T-helper 2 cell treated with Interferon-gamma antibody and Interleukin-4, amounts not matched to agents 5 μg/mL and 100 μg/mL, for 36 hours (primary cell): ENCODE measurements around the gene VAT1.
"Not testable (repeated sequence)": the region's sequence is repeated elsewhere in the genome, so short reads cannot be mapped to it uniquely, and the experiment has no call there.

ENCODE experiments used
- DNase-seq: peaks from one replicate; pipeline ENCODE4 v3.0.0; 2021; ENCODE audit warnings: low spot score
- H3K27ac Mint-ChIP-seq: one replicate; pipeline ENCODE4 v1.8.0; 2021; ENCODE audit warnings: mild to moderate bottlenecking, mixed read lengths
- H3K27me3 Mint-ChIP-seq: one replicate; pipeline ENCODE4 v1.8.0; 2021; ENCODE audit warnings: low read depth, mixed read lengths
- H3K36me3 Mint-ChIP-seq: one replicate; pipeline ENCODE4 v1.8.0; 2021; ENCODE audit warnings: low read depth, mixed read lengths
- H3K4me1 Mint-ChIP-seq: one replicate; pipeline ENCODE4 v1.8.0; 2021; ENCODE audit warnings: low read depth, mixed read lengths
- H3K4me3 Mint-ChIP-seq: one replicate; pipeline ENCODE4 v1.8.0; 2022; ENCODE audit warnings: mild to moderate bottlenecking, moderate library complexity, mixed read lengths
- H3K9me3 Mint-ChIP-seq: one replicate; pipeline ENCODE4 v1.8.0; 2021; ENCODE audit warnings: mixed read lengths

The VAT1 gene

GRCh38 chr17:43021741-43022512 lies at the start of gene VAT1:
Gene VAT1, minus strand, starts transcription at chr17:43022385. Its CDS starts 63 bp downstream, at chr17:43022322.
- peaks cover 10% of the 10 kb centered on the region for H3K27me3 Mint-ChIP-seq
- peaks cover 25% of the 10 kb centered on the region for H3K4me1 Mint-ChIP-seq
- no peak within 1 kb of the TSS for H3K27ac Mint-ChIP-seq
- DNase-seq = peak; percentile 57
- peak within 1 kb of the TSS; percentile 85 for H3K4me3 Mint-ChIP-seq
- H3K9me3 Mint-ChIP-seq = no peaks in the 10 kb centered on the region
- H3K36me3 Mint-ChIP-seq = no peaks in the 10 kb centered on the region

DNA sequence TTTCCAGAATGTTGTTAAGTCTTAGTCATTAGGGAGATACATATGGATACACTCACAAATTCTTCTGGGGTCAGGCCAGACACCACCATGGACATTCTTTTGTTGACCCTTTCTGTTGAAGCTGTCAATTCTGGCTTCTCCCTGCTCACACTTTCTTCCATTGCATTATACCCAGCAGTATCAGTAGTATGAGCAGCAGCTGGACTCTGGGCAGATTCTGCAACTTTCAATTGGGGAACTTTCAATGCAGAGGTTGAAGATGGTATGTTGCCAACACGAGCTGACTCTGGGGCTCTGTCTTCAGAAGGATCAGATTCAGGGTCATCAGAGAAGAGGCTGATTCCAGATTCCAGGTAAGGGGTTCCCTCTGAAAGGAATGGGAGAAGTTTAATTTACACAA lies 48.7 kb upstream of the VAT1 start:
- Mint-ChIP-seq H3K36me3 (peaks cover 31% of the 10 kb centered on the region), H3K4me1 (no peaks in the 10 kb centered on the region), H3K27ac (no peak overlapping the region), H3K4me3 (no peak overlapping the region), H3K27me3 (no peaks in the 10 kb centered on the region), H3K9me3 (no peaks in the 10 kb centered on the region)
- no peak for DNase-seq

GRCh38 chr17:43070257-43070656 lies 48.1 kb upstream of the VAT1 start:
- Mint-ChIP-seq H3K36me3 (peaks cover 33% of the 10 kb centered on the region), H3K9me3 (no peaks in the 10 kb centered on the region), H3K4me1 (no peaks in the 10 kb centered on the region), H3K4me3 (no peak overlapping the region), H3K27me3 (no peaks in the 10 kb centered on the region), H3K27ac (no peak overlapping the region)
- no peak for DNase-seq

GRCh38 chr17:43069368-43069898 lies 47.2 kb upstream of the VAT1 start:
- H3K4me3 Mint-ChIP-seq = no peak overlapping the region
- no peak overlapping the region for H3K27ac Mint-ChIP-seq
- H3K36me3 Mint-ChIP-seq = peaks cover 29% of the 10 kb centered on the region
- H3K9me3 Mint-ChIP-seq = no peaks in the 10 kb centered on the region
- no peak for DNase-seq
- no peaks in the 10 kb centered on the region for H3K27me3 Mint-ChIP-seq
- no peaks in the 10 kb centered on the region for H3K4me1 Mint-ChIP-seq

DNA sequence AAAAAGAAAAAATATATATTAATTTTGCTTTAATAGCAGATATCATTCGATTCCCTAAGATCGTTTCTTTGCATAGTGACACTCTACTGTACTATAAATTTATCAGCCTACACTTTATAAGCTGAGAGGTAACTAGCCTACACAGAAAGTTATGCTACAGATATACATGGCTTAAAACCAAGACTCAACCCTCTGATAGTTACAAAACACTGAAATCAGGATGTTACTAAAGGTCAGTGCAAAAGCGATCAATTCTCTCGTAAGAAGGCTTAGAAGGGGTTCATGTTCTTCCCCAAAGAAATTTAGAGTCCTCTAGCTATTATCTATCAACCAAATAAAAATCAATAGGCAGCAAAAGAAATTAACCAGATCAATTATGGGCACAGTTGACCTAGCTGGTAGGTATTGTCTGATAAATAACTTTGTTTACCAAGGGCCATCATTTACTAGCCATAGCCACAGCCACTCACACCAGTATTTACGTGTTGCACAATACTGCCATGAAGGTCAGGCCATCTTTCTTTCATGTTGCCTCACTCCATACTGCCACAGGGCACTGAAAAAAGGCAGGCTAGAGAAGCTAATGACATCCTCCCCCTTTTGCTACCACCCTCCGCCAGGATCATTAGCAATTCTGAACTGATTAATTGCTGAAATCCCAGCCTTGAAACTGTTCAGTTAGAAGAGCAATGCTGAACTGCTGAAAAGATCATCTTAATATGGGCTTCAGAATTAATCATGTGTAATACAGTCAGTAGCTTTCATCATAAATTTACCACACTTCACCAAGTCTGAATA lies 46.6 kb upstream of the VAT1 start:
- Mint-ChIP-seq H3K4me1 (no peaks in the 10 kb centered on the region), H3K36me3 (peaks cover 27% of the 10 kb centered on the region), H3K9me3 (no peaks in the 10 kb centered on the region), H3K27me3 (no peaks in the 10 kb centered on the region), H3K27ac (no peak overlapping the region), H3K4me3 (no peak overlapping the region)
- no peak for DNase-seq

DNA sequence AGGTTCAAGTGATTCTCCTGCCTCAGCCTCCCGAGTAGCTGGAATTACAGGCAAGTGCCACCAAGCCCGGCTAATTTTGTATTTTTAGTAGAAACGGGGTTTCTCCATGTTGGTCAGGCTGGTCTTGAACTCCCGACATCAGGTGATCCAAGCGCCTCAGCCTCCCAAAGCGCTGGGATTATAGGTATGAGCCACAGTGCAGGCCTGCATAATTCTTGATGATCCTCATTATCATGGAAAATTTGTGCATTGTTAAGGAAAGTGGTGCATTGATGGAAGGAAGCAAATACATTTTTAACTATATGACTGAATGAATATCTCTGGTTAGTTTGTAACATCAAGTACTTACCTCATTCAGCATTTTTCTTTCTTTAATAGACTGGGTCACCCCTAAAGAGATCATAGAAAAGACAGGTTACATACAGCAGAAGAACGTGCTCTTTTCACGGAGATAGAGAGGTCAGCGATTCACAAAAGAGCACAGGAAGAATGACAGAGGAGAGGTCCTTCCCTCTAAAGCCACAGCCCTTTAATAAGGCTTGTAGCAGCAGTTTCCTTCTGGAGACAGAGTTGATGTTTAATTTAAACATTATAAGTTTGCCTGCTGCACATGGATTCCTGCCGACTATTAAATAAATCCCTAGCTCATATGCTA lies 40.9 kb upstream of the VAT1 start:
- no peaks in the 10 kb centered on the region for H3K27me3 Mint-ChIP-seq
- no peak overlapping the region for H3K27ac Mint-ChIP-seq
- peaks cover 25% of the 10 kb centered on the region for H3K36me3 Mint-ChIP-seq
- H3K9me3 Mint-ChIP-seq = no peaks in the 10 kb centered on the region
- no peaks in the 10 kb centered on the region for H3K4me1 Mint-ChIP-seq
- no peak for DNase-seq
- no peak overlapping the region for H3K4me3 Mint-ChIP-seq

DNA sequence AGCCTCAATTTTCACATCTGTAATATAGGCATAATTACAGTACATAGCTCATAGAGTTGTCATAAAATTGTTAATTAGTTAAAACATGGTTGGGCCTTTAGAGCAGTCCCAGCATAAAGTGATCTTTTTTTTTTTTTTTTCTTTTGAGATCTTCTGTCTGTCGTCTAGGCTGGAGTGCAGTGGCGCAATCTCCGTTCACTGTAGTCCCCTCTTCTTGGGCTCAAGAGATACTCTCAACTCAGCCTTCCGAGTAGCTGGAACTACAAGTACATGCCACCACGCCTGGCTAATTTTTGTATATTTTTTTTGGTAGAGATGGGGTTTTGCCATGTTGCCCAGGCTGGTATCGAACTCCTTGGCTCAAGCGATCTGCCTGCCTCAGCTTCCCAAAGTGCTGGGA lies 33.9 kb upstream of the VAT1 start:
- Mint-ChIP-seq H3K27ac (no peak overlapping the region), H3K9me3 (no peaks in the 10 kb centered on the region), H3K4me1 (no peaks in the 10 kb centered on the region), H3K36me3 (peaks cover 34% of the 10 kb centered on the region), H3K27me3 (no peaks in the 10 kb centered on the region), H3K4me3 (no peak overlapping the region)
- no peak for DNase-seq

DNA sequence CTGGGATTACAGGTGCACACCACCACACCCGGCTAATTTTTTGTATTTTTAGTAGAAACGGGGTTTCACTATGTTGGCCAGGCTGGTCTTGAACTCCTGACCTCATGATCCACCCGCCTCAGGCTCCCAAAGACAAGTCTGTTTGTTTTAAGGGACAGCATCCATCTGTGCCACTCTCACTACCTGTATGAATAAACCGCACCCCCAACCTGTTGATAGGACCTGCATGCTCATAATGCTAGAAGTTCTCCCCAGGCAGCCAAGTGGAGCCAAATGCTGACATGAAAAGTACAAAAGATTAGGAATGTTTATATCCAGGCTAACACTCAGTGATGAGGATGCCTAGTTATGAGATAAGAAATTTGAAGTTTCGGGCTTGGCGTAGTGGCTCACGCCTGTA lies 30.8 kb upstream of the VAT1 start:
- not testable (repeated sequence) for H3K9me3 Mint-ChIP-seq, H3K4me1 Mint-ChIP-seq, H3K27ac Mint-ChIP-seq, DNase-seq, H3K27me3 Mint-ChIP-seq, H3K4me3 Mint-ChIP-seq
- peaks cover 39% of the 10 kb centered on the region for H3K36me3 Mint-ChIP-seq

- Mint-ChIP-seq H3K27ac (no peak overlapping the region), H3K4me1 (no peaks in the 10 kb centered on the region), H3K4me3 (no peak overlapping the region), H3K27me3 (no peaks in the 10 kb centered on the region), H3K9me3 (no peaks in the 10 kb centered on the region), H3K36me3 (peaks cover 43% of the 10 kb centered on the region)
- no peak for DNase-seq
These were observed 29.8 kb upstream of the VAT1 start for GRCh38 chr17:43051969-43052368.

DNA sequence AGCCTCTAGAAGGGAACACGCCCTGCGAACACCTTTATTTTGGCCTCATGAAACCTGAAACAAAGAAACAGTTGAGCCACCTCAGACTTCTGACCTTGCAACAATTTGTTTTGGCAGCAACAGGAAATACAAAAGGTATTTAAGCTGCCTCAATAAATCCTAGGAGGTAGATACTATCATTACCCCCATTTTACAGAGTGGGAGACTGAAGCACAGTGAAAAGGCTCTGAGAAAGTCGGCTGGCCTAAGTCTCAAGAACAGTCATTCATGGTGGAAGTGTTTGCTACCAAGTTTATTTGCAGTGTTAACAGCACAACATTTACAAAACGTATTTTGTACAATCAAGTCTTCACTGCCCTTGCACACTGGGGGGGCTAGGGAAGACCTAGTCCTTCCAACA lies 21.8 kb upstream of the VAT1 start:
- no peaks in the 10 kb centered on the region for H3K27me3 Mint-ChIP-seq
- H3K36me3 Mint-ChIP-seq = peaks cover 19% of the 10 kb centered on the region
- no peaks in the 10 kb centered on the region for H3K9me3 Mint-ChIP-seq

DNA sequence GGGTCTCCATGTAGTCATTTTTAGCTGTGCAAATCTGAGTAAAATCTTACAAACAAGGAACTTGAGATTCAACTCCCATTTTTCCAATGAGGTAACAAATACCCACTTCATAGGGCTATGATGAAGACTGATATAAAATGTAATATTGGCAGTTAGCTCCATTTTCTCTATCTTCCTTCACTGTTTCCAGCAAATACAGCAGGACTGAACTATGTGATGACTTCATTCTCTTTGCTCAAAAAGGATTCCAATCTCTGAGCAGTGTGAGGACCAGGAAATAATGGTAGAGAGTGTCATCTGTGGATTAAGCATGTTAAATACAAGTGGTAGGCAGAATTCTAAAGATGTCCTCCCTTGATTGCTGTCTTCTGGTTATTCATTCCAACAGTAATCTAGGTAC lies 21.1 kb upstream of the VAT1 start:
- no peaks in the 10 kb centered on the region for H3K9me3 Mint-ChIP-seq
- H3K4me3 Mint-ChIP-seq = no peak overlapping the region
- H3K27me3 Mint-ChIP-seq = no peaks in the 10 kb centered on the region
- H3K36me3 Mint-ChIP-seq = peaks cover 15% of the 10 kb centered on the region
- H3K27ac Mint-ChIP-seq = no peak overlapping the region
- no peaks in the 10 kb centered on the region for H3K4me1 Mint-ChIP-seq
- no peak for DNase-seq

More for the DNA sequence above, 21.8 kb upstream of the VAT1 start:
- no peak overlapping the region for H3K4me3 Mint-ChIP-seq
- no peak for DNase-seq
- H3K27ac Mint-ChIP-seq = no peak overlapping the region
- no peaks in the 10 kb centered on the region for H3K4me1 Mint-ChIP-seq

DNA sequence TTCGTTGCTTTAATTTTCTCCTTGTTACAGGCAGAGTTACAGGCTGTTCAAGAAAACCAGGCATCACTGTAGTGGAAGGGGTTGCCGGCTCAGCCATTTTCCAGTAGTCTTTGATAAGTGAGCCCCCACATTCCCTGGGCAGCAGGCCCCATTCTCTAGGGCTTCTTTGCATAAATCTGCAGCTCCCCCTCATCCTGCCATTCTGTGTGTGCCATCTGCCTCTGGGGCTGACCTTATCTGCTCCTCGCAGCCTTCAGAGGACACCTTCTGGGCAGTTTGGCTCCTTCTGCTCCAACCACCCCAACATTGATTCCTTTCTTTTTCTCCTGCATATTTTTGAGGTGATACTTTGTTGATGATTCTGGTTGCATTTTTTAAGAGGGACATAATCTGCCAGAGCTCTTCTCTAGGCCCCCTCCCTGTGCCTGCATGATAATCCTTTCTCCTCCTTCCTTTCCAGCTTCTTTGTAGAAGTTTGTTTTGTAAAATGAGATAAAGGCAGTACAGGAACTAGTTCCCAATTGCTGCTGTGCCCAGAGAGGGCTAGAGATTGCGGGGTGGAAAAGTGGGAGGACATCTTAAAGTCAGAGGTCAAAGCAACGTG lies 19.9 kb upstream of the VAT1 start:
- Mint-ChIP-seq H3K27ac (no peak overlapping the region), H3K9me3 (no peaks in the 10 kb centered on the region), H3K4me3 (no peak overlapping the region), H3K27me3 (no peaks in the 10 kb centered on the region), H3K4me1 (no peaks in the 10 kb centered on the region), H3K36me3 (peaks cover 11% of the 10 kb centered on the region)
- no peak for DNase-seq

GRCh38 chr17:43040655-43041054 lies 18.5 kb upstream of the VAT1 start:
- no peak overlapping the region for H3K4me3 Mint-ChIP-seq
- peaks cover 8% of the 10 kb centered on the region for H3K36me3 Mint-ChIP-seq
- DNase-seq = no peak
- H3K27me3 Mint-ChIP-seq = no peaks in the 10 kb centered on the region
- no peaks in the 10 kb centered on the region for H3K9me3 Mint-ChIP-seq
- H3K27ac Mint-ChIP-seq = no peak overlapping the region
- no peaks in the 10 kb centered on the region for H3K4me1 Mint-ChIP-seq

- H3K36me3 Mint-ChIP-seq = peaks cover 5% of the 10 kb centered on the region
- H3K27ac Mint-ChIP-seq = no peak overlapping the region
- no peak overlapping the region for H3K4me3 Mint-ChIP-seq
- no peaks in the 10 kb centered on the region for H3K4me1 Mint-ChIP-seq
- DNase-seq = no peak
- H3K27me3 Mint-ChIP-seq = no peaks in the 10 kb centered on the region
- no peaks in the 10 kb centered on the region for H3K9me3 Mint-ChIP-seq
These were observed 17.5 kb upstream of the VAT1 start for GRCh38 chr17:43039646-43040045.
